AG10803 (cell line): ENCODE measurements around the gene CREBBP.
A peak's percentile ranks its signal among the peaks of the same experiment; 100 is the strongest.

ENCODE experiments used
- DNase-seq: peaks from one replicate; pipeline ENCODE4 v3.0.0; 2010; ENCODE audit warnings: low read depth
- H3K4me3 ChIP-seq: 2 replicates; pipeline ENCODE4 v1.5.1; 2011; ENCODE audit warnings: mild to moderate bottlenecking, low read length, control low read depth
- CTCF ChIP-seq: conservative IDR thresholded peaks from 2 replicates; pipeline ENCODE4 v1.5.1; 2011; ENCODE audit warnings: mild to moderate bottlenecking, low read length, control low read depth, inconsistent platforms

The CREBBP gene

GRCh38 chr16:3857189-3858043 lies 23.1 kb downstream of the CREBBP start:
- no peak for TF ChIP-seq CTCF
- DNase-seq, result peak; percentile 78
- H3K4me3 ChIP-seq, result no peak overlapping the region

GRCh38 chr16:3856367-3857141 lies 24.0 kb downstream of the CREBBP start:
- no peak overlapping the region for H3K4me3 ChIP-seq
- no peak for DNase-seq
- TF ChIP-seq CTCF, result no peak

GRCh38 chr16:3854750-3855541 lies 25.6 kb downstream of the CREBBP start:
- TF ChIP-seq CTCF, result no peak
- DNase-seq, result no peak
- no peak overlapping the region for H3K4me3 ChIP-seq

GRCh38 chr16:3850544-3850899 lies 30.0 kb downstream of the CREBBP start:
- DNase-seq, result no peak
- no peak for TF ChIP-seq CTCF
- no peak overlapping the region for H3K4me3 ChIP-seq

GRCh38 chr16:3849751-3850543 lies 30.6 kb downstream of the CREBBP start:
- no peak for TF ChIP-seq CTCF
- H3K4me3 ChIP-seq, result no peak overlapping the region
- DNase-seq, result no peak

GRCh38 chr16:3846595-3847091 lies 33.9 kb downstream of the CREBBP start:
- no peak overlapping the region for H3K4me3 ChIP-seq
- DNase-seq, result no peak
- no peak for TF ChIP-seq CTCF
